Natural killer cell treated with Interleukin-12 subunit alpha and Interleukin-12 subunit beta and Interleukin-15 and Interleukin-18, amount 100 ng/mL, for 72 hours (primary cell): ENCODE results near the gene KLC1. TPM values are rescaled to one million over a fixed set of nuclear protein-coding genes. Genes with fewer than 3 reads are reported as not detected.
A peak's percentile ranks its signal among the peaks of the same experiment; 100 is the strongest.

ENCODE experiments used
- ATAC-seq, 2 donors: fragments of 150-1000 bp; cut with Tn5 transposase in 1 of 2; sonication (Bioruptor Pico), chemical (Tn5 transposase) in 1 of 2; 2 replicates each; pipeline ENCODE4 v1.10.0; 2021
- DNase-seq: peaks from one replicate; pipeline ENCODE4 v3.0.0; 2022; ENCODE audit warnings: low spot score
- H3K27ac Mint-ChIP-seq, 2 donors: 1 replicate in 1 of 2; 2 replicates in 1 of 2; pipeline ENCODE4 v1.8.0; 2022; ENCODE audit warnings: mixed read lengths in 2 of 2, mild to moderate bottlenecking in 1 of 2, moderate library complexity in 1 of 2
- H3K27me3 Mint-ChIP-seq, 2 donors: 1 replicate in 1 of 2; 2 replicates in 1 of 2; pipeline ENCODE4 v1.8.0; 2022; ENCODE audit warnings: mixed read lengths in 2 of 2
- H3K36me3 Mint-ChIP-seq: one replicate; pipeline ENCODE4 v1.8.0; 2022; ENCODE audit warnings: mixed read lengths
- H3K4me1 Mint-ChIP-seq, 2 donors: 1 replicate in 1 of 2; 2 replicates in 1 of 2; pipeline ENCODE4 v1.8.0; 2022; ENCODE audit warnings: low read depth in 2 of 2, mixed read lengths in 2 of 2, mild to moderate bottlenecking in 1 of 2
- H3K4me3 Mint-ChIP-seq: one replicate; pipeline ENCODE4 v1.8.0; 2022; ENCODE audit warnings: mixed read lengths
- H3K9me3 Mint-ChIP-seq: 2 replicates; pipeline ENCODE4 v1.8.0; 2022; ENCODE audit warnings: mixed read lengths
- total RNA-seq, 2 donors: library from RNA; stranded (reverse); gene quantifications; one replicate each; pipeline ENCODE4 v1.2.3, GENCODE V29; 2022

The KLC1 gene
- total RNA-seq, 2 donors from 2014 or later: 150 to 189 TPM

DNA sequence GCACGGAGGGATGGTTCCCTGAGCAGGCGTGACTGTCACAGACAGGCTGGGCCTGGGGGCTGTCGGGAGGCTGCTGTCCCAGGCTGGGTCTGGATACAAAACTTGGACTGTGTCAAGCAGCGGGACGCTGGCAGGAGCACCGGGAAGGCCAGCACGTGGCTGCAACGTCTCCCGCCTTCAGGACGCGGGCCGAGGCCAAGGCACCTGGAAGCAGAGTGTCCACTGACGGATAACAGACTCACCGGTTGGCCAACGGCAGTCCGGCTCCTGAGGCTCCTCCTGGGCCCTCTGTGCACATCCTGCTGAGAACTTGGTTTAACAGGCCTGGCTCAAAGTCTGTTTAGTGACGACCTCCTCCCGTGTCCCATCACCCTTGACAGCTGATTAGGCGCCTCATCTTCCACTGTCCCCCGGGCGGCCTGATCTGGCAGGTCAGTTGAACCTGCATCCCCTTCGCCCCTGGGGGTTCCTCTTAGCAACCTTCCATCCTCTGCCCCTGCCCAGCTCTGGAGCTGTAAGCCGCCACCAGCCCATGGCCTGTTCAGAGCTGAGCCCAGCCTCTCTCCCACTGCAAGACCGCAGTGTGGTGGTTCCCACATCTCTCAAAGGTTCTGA, 83.7 kb downstream of the KLC1 start:
- Mint-ChIP-seq H3K4me1 (peaks cover 5 to 26% of the 10 kb centered on the region in 2 donors), H3K27ac (peak overlapping the region in 1 of 2 donors; percentile 17), H3K36me3 (no peaks in the 10 kb centered on the region)

DNA sequence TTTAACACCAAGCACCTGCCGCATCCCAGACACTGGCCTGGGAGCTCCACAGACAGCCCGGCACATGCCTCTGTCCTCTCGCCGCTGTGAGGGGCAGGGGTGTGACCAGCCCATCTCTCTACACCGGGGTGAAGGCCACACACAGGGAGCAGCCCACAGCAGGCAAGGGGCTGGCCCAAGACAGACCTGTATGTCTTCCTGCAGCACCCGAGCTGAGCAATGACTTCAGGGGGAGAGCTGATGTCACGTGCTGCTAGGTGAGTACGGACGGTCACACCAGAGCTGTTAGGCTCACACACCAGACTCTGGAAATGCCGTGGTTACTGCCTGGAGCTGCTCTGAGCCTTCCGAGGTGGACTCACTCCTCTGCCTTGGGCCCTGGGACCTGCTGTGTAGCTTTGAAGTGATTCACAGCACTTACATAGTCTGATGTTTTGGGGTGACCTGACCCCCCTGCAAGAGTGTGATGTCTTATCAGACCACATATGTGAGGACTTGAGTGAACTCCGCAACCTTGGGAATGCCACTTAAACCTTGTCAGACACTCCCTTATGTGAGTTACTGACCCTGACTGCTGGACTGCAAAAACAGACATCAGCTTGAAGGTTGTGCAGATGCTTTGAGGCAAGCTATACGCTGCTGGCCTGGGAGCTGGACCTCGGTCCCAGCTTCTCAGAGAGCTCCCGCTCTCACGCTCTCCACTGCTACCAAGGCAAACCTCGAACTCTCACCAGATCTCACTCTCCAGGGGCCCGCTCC, 84.5 kb downstream of the KLC1 start:
- peak overlapping the region in 1 of 2 donors; percentile 88 for H3K27ac Mint-ChIP-seq
- peaks cover 8 to 28% of the 10 kb centered on the region in 2 donors for H3K4me1 Mint-ChIP-seq
- no peaks in the 10 kb centered on the region for H3K9me3 Mint-ChIP-seq
- H3K27me3 Mint-ChIP-seq: no peaks in the 10 kb centered on the region
- peak overlapping the region; percentile 98 for H3K4me3 Mint-ChIP-seq
- no peaks in the 10 kb centered on the region for H3K36me3 Mint-ChIP-seq
- no peak for DNase-seq
- ATAC-seq: no peak

More for the DNA sequence above, 83.7 kb downstream of the KLC1 start:
- H3K9me3 Mint-ChIP-seq: no peaks in the 10 kb centered on the region
- ATAC-seq (no peak), DNase-seq (no peak)
- no peaks in the 10 kb centered on the region for H3K27me3 Mint-ChIP-seq
- no peak overlapping the region for H3K4me3 Mint-ChIP-seq

DNA sequence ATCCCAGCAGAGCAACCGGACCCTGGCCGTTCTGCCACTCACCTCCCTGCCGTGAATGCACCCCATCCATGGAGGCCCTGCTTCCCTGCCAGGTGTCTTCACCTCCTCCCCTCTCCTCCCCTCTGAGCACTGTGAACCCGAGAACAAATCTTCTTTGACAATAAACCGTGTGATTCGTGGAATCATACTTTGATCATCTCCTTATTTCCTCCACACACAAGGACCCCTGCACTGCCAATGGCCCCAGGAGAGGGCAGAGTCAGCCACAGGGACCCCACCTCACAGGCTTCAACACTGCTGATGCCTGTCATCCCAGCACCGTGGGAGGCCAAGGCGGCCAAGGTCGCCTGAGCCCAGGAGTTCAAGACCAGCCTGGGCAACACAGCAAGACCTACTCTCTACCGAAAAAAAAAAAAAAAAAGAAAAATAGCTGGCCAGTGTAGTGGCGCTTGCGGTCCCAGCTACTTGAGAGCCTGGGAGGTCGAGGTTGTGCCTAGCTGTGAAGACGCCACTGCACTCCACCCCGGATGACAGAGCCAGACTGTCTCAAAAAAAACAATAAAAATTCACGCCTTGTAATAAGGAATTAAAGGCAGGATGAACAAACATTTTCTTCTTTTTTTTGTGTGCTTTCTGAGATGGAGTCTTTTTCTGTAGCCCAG, 85.2 kb downstream of the KLC1 start:
- Mint-ChIP-seq H3K27me3 (no peaks in the 10 kb centered on the region), H3K27ac (peak overlapping the region; percentile 84 to 88), H3K4me3 (peak overlapping the region; percentile 98), H3K4me1 (peaks cover 8 to 27% of the 10 kb centered on the region in 2 donors), H3K36me3 (no peaks in the 10 kb centered on the region), H3K9me3 (no peaks in the 10 kb centered on the region)
- ATAC-seq: no peak
- no peak for DNase-seq

GRCh38 chr14:103715052-103716000, 86.3 kb downstream of the KLC1 start, which contains the start of the genes XRCC3 and ZFYVE21:
XRCC3 (minus strand) TSS chr14:103715451; CDS start chr14:103711087, 4,364 bp downstream.
ZFYVE21 (plus strand) TSS chr14:103715810; CDS start chr14:103715842, 32 bp downstream.
- H3K9me3 Mint-ChIP-seq: no peaks in the 10 kb centered on the region
- H3K27ac Mint-ChIP-seq: peak within 1 kb of the TSS; percentile 84 to 88
- peaks cover 8 to 25% of the 10 kb centered on the region in 2 donors for H3K4me1 Mint-ChIP-seq
- peak within 1 kb of the TSS; percentile 98 for H3K4me3 Mint-ChIP-seq
- no peaks in the 10 kb centered on the region for H3K27me3 Mint-ChIP-seq
- peak; percentile 97 to 98 for ATAC-seq
- H3K36me3 Mint-ChIP-seq: no peaks in the 10 kb centered on the region
- DNase-seq: peak; percentile 99

DNA sequence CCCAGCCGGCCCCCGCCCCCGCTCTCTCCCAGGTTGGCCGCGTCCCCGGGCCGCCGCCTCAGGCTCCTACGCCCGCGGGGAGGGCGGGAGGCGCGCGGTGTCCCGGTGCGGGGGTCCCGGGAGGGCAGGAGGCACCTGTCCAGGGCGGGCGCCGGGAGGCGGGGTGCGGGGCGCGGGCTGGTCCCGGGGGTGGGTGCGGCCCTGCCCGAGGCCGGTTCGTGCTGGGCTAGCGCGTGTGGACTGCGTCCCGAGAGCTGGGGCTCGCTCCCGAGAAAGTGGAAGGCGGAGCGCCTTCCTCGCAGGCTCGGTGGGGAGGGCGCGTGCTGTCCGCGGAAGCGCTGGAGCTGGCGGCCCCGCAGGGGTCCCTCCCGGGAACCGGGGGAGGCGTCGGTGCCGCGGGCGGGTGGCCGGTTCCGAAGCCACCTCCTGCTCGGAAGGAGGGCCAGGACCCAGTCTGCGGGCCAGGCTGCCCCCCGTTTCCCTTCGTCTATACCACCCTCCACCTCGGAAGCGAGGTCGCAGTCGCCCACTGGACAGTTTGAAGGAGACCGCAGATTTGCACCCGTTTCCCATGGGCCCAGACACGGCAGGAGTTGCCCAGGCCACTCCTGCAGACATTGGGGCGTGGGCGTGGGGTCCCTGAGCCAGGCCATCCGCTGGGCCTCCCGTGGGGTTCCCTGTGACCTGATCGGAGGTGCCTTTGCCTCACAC, 87.2 kb downstream of the KLC1 start:
- Mint-ChIP-seq H3K27me3 (no peaks in the 10 kb centered on the region), H3K4me1 (peaks cover 8 to 25% of the 10 kb centered on the region in 2 donors), H3K36me3 (no peaks in the 10 kb centered on the region), H3K9me3 (no peaks in the 10 kb centered on the region), H3K4me3 (peak overlapping the region; percentile 98), H3K27ac (peak overlapping the region in 1 of 2 donors; percentile 61)
- ATAC-seq (no peak), DNase-seq (no peak)

DNA sequence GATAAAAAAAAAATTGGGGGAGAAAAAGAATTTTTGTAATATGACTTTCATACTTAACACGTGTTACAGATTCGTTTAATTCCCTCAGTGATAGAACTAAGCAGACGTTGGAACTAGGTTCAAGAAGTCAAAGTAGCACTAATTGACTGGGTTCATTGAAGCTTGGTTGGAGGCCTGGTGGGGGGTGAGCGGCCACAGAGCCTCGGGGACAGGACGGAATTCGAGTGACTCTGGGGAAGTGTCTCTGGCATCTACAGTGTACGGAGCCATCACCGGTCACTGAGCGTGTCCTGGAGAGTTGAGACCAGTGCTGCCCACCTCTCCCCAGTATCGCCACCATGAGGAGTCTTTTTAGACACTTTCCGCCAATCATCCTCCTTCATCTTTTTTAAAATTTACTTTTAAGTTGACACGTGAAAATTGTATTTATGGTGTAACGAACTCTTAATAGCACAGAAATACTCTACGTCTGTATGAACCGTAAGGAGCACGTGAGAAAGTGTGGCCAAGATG, 87.9 kb downstream of the KLC1 start:
- peak overlapping the region; percentile 98 for H3K4me3 Mint-ChIP-seq
- H3K27ac Mint-ChIP-seq: peak overlapping the region in 1 of 2 donors; percentile 61
- H3K36me3 Mint-ChIP-seq: no peaks in the 10 kb centered on the region
- no peaks in the 10 kb centered on the region for H3K27me3 Mint-ChIP-seq
- no peaks in the 10 kb centered on the region for H3K9me3 Mint-ChIP-seq
- DNase-seq (no peak), ATAC-seq (no peak)
- H3K4me1 Mint-ChIP-seq: peaks cover 8 to 25% of the 10 kb centered on the region in 2 donors

- Mint-ChIP-seq H3K4me1 (peaks cover 8 to 19% of the 10 kb centered on the region in 2 donors), H3K9me3 (no peaks in the 10 kb centered on the region), H3K27ac (no peak overlapping the region), H3K36me3 (no peaks in the 10 kb centered on the region), H3K27me3 (no peaks in the 10 kb centered on the region), H3K4me3 (no peak overlapping the region)
- no peak for DNase-seq
- ATAC-seq: no peak
Observed at GRCh38 chr14:103718572-103718971, 89.6 kb downstream of the KLC1 start.

- Mint-ChIP-seq H3K27ac (no peak overlapping the region), H3K4me1 (peaks cover 8 to 15% of the 10 kb centered on the region in 2 donors), H3K27me3 (no peaks in the 10 kb centered on the region), H3K36me3 (no peaks in the 10 kb centered on the region), H3K4me3 (no peak overlapping the region), H3K9me3 (no peaks in the 10 kb centered on the region)
- no peak for DNase-seq
- ATAC-seq: no peak
Observed at GRCh38 chr14:103719751-103720150, 90.7 kb downstream of the KLC1 start.

DNA sequence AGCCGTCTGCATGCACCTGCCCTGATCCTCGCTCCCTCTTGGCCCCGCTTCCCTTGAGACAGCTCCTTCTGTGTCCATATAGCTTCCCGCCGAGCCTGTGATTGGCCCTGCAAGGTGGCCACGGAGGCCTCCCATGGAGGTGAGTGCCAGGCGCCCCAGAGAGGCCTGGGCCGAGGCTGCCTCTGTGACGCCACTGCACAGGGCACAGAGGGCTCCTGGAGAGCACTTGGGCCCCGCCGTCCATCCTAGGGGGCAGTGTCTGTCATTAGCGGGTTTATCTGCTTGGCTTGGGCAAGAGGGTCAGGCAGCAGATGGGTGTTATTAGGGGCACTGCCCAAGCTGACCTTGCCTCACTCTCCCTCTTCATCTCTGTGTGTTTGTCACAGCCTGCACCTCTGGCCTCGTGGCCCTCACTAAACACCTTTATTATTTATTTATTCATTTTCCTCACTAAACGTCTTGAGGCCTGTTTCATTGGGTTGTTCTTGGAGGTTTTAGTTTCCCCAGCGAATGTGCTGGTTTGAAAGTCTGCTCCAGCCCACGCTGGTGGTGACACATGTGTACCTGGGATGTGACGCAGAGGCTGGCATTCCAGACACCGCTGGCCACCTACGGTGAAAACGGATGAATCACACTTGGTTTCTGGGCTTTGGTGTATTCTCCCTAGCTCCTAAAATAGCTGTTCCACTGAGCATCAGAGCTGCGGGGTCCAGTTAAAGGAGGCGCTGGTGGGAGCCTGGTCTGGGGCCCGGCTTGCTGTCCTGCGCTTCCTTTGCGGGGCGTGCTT, 92.5 kb downstream of the KLC1 start:
- no peak for DNase-seq
- H3K27ac Mint-ChIP-seq: no peak overlapping the region
- H3K27me3 Mint-ChIP-seq: no peaks in the 10 kb centered on the region
- H3K36me3 Mint-ChIP-seq: no peaks in the 10 kb centered on the region
- no peak for ATAC-seq
- peaks cover 8 to 11% of the 10 kb centered on the region in 2 donors for H3K4me1 Mint-ChIP-seq
- no peaks in the 10 kb centered on the region for H3K9me3 Mint-ChIP-seq
- no peak overlapping the region for H3K4me3 Mint-ChIP-seq

- H3K9me3 Mint-ChIP-seq: no peaks in the 10 kb centered on the region
- H3K4me3 Mint-ChIP-seq: no peak overlapping the region
- no peak for ATAC-seq
- H3K27ac Mint-ChIP-seq: no peak overlapping the region
- no peaks in the 10 kb centered on the region for H3K36me3 Mint-ChIP-seq
- no peaks in the 10 kb centered on the region for H3K4me1 Mint-ChIP-seq
- H3K27me3 Mint-ChIP-seq: no peaks in the 10 kb centered on the region
- DNase-seq: no peak
Observed at GRCh38 chr14:103723748-103724081, 94.7 kb downstream of the KLC1 start.

DNA sequence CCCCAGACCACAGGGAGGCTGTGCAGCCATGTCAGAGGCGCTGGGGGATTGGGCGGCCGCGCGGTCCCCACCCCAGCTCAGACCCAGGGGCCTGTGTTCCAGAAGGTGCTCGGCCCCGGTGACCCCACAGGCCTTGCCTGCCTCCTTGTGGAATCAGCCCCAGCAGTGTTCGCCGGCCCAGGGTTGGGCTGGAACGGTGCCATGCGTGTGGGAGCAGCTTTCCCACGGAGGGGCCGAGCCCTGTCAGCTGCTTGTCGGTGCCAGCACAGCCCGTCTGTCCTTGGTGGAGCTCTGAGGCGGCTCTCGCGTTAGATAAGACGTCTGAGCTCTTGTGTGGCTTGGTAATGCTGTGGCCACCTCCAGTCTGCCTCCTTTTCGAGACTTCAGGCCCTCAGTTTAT, 95.1 kb downstream of the KLC1 start:
- no peaks in the 10 kb centered on the region for H3K9me3 Mint-ChIP-seq
- no peaks in the 10 kb centered on the region for H3K36me3 Mint-ChIP-seq
- H3K27me3 Mint-ChIP-seq: no peaks in the 10 kb centered on the region
- no peak for DNase-seq
- ATAC-seq: peak in 1 of 2 donors; percentile 21
- no peak overlapping the region for H3K27ac Mint-ChIP-seq
- H3K4me3 Mint-ChIP-seq: no peak overlapping the region
- no peaks in the 10 kb centered on the region for H3K4me1 Mint-ChIP-seq
